ENCODE measurements around the gene RET. TPM values are rescaled to one million over a fixed set of nuclear protein-coding genes. Genes with fewer than 3 reads are reported as not detected.

RET gene
- total RNA-seq, 4 donors from 2014 or later = 0.23 to 2.1 (median 0.78) TPM

- Histone ChIP-seq H3K36me3 (no peaks in the 10 kb centered on the region), H3K4me1 (peaks cover 5% of the 10 kb centered on the region), H3K27ac (no peak overlapping the region), H3K4me3 (no peak overlapping the region), H3K9me3 (no peaks in the 10 kb centered on the region), H3K27me3 (no peaks in the 10 kb centered on the region)
- WGBS = 78% methylated on average over 1 of the region's 1 CpG
- TF ChIP-seq POLR2AphosphoS5 (IDR thresholded peaks at IDR 0.05) = no peak
- no peak for TF ChIP-seq POLR2A (IDR thresholded peaks at IDR 0.05)
- TF ChIP-seq, protein P1, sequence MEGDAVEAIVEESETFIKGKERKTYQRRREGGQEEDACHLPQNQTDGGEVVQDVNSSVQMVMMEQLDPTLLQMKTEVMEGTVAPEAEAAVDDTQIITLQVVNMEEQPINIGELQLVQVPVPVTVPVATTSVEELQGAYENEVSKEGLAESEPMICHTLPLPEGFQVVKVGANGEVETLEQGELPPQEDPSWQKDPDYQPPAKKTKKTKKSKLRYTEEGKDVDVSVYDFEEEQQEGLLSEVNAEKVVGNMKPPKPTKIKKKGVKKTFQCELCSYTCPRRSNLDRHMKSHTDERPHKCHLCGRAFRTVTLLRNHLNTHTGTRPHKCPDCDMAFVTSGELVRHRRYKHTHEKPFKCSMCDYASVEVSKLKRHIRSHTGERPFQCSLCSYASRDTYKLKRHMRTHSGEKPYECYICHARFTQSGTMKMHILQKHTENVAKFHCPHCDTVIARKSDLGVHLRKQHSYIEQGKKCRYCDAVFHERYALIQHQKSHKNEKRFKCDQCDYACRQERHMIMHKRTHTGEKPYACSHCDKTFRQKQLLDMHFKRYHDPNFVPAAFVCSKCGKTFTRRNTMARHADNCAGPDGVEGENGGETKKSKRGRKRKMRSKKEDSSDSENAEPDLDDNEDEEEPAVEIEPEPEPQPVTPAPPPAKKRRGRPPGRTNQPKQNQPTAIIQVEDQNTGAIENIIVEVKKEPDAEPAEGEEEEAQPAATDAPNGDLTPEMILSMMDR (IDR thresholded peaks at IDR 0.05) = no peak
- TF ChIP-seq EP300 (IDR thresholded peaks at IDR 0.05) = no peak
- DNase-seq (ENCODE audit: low spot score in 2 of 2) = no peak
Measured at GRCh38 chr10:43155741-43156140, 78.9 kb downstream of the RET start.

DNA sequence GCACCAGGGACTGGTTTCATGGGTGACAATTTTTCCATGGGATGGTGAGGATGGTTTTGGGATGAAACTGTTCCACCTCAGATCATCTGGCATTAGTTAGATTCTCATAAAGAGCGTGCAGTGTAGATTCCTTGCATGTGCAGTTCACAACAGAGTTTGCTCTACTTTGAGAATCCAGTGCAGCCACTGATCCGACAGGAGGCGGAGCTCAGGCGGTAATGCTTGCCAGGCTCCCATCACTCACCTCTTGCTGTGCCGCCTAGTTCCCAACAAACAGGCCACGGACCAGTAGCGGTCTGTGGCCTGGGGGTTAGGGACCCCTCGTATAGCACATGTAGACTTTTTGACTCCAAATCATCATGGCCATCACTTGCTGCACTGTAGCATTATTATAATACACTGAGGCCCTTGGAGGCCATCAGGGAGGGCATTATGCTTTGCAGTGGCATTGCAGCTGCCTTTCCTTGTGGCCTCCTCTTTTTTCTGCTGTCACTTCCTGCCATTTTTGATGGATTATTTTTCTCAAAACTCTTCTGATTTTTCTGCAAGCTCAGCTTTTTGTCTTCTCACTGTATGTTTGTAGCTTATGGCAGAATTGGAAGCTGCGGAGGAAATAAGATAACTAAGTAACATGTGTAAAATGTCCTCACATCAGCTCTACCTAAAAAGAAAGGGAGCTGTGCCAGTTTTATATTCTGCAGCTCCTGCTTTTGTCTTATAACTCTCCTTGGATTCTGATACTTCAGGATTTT is 79.9 kb downstream of the RET start:
- TF ChIP-seq, protein P1 (IDR thresholded peaks at IDR 0.05) = no peak
- TF ChIP-seq EP300 (IDR thresholded peaks at IDR 0.05) (no peak), POLR2A (IDR thresholded peaks at IDR 0.05) (no peak), POLR2AphosphoS5 (IDR thresholded peaks at IDR 0.05) (no peak)
- WGBS = 66% methylated on average over 9 of the region's 9 CpGs
- DNase-seq (ENCODE audit: low spot score in 2 of 2) = no peak
- no peak overlapping the region for H3K4me3 ChIP-seq
- H3K36me3 ChIP-seq = peaks cover 7% of the 10 kb centered on the region
- H3K27me3 ChIP-seq = no peaks in the 10 kb centered on the region
- peaks cover 2% of the 10 kb centered on the region for H3K4me1 ChIP-seq
- H3K27ac ChIP-seq = no peak overlapping the region
- no peaks in the 10 kb centered on the region for H3K9me3 ChIP-seq

DNA sequence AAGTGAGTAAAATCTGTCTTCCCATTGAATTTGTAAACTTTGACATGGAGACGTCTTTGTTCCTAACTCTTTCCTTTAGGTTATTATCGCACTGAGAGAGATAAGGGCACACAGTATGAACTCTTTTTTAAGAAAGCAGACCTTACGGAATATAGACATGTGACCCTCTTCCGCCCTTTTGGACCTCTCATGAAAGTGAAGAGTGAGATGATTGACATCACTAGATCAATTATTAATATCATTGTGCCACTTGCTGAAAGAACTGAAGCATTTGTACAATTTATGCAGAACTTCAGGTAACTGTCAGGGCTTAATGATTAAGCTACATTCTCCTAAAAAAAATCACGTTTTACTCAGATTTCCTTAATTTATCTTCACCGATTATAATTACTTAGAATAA is 81.8 kb downstream of the RET start:
- TF ChIP-seq POLR2AphosphoS5 (IDR thresholded peaks at IDR 0.05) (no peak), EP300 (IDR thresholded peaks at IDR 0.05) (no peak), POLR2A (IDR thresholded peaks at IDR 0.05) (no peak)
- TF ChIP-seq, protein P1 (IDR thresholded peaks at IDR 0.05) = no peak
- 95% methylated on average over 6 of the region's 6 CpGs for WGBS
- DNase-seq (ENCODE audit: low spot score in 2 of 2) = no peak
- Histone ChIP-seq H3K4me3 (no peak overlapping the region), H3K27ac (no peak overlapping the region), H3K4me1 (peaks cover 2% of the 10 kb centered on the region), H3K36me3 (peaks cover 26% of the 10 kb centered on the region), H3K9me3 (no peaks in the 10 kb centered on the region), H3K27me3 (no peaks in the 10 kb centered on the region)

GRCh38 chr10:43160046-43160920 is 83.4 kb downstream of the RET start:
- Histone ChIP-seq H3K4me3 (no peak overlapping the region), H3K36me3 (peaks cover 32% of the 10 kb centered on the region), H3K4me1 (peaks cover 2% of the 10 kb centered on the region), H3K27ac (no peak overlapping the region), H3K27me3 (no peaks in the 10 kb centered on the region), H3K9me3 (no peaks in the 10 kb centered on the region)
- WGBS = 74% methylated on average over 1 of the region's 1 CpG
- no peak for DNase-seq (ENCODE audit: low spot score in 2 of 2)
- no peak for TF ChIP-seq EP300 (IDR thresholded peaks at IDR 0.05)
- TF ChIP-seq POLR2A (IDR thresholded peaks at IDR 0.05) = no peak
- no peak for TF ChIP-seq POLR2AphosphoS5 (IDR thresholded peaks at IDR 0.05)
- TF ChIP-seq, protein P1 (IDR thresholded peaks at IDR 0.05) = no peak

GRCh38 chr10:43160921-43161255 is 84.0 kb downstream of the RET start:
- DNase-seq (ENCODE audit: low spot score in 2 of 2) = no peak
- TF ChIP-seq, protein P1 (IDR thresholded peaks at IDR 0.05) = no peak
- TF ChIP-seq POLR2A (IDR thresholded peaks at IDR 0.05) (no peak), EP300 (IDR thresholded peaks at IDR 0.05) (no peak), POLR2AphosphoS5 (IDR thresholded peaks at IDR 0.05) (no peak)
- no peaks in the 10 kb centered on the region for H3K9me3 ChIP-seq
- H3K27me3 ChIP-seq = no peaks in the 10 kb centered on the region
- H3K4me1 ChIP-seq = peaks cover 2% of the 10 kb centered on the region
- no peak overlapping the region for H3K27ac ChIP-seq
- no peak overlapping the region for H3K4me3 ChIP-seq
- 85% methylated on average over 2 of the region's 2 CpGs for WGBS
- peaks cover 32% of the 10 kb centered on the region for H3K36me3 ChIP-seq
